Colonic mucosa (tissue), 4 donors: ENCODE results near the gene GRIP1. TPM values are rescaled to one million over a fixed set of nuclear protein-coding genes. Genes with fewer than 3 reads are reported as not detected.

Experiments used
- DNase-seq: peaks from one replicate; pipeline ENCODE4 v3.0.0-alpha.2; 2020
- H3K27ac ChIP-seq: fragments of 200-600 bp; one replicate; pipeline ENCODE4 v1.8.0; 2021
- H3K27me3 ChIP-seq: fragments of 200-600 bp; one replicate; pipeline ENCODE4 v1.8.0; 2021
- H3K36me3 ChIP-seq: fragments of 200-600 bp; one replicate; pipeline ENCODE4 v1.8.0; 2021
- H3K4me1 ChIP-seq: fragments of 200-600 bp; one replicate; pipeline ENCODE4 v1.8.0; 2021; ENCODE audit warnings: mild to moderate bottlenecking
- H3K4me3 ChIP-seq: fragments of 200-600 bp; one replicate; pipeline ENCODE4 v1.8.0; 2021
- H3K9ac ChIP-seq, 2 donors: one replicate each; pipeline ENCODE4 v1.7.0; 2013; ENCODE audit warnings: control low read depth in 2 of 2, low read depth in 2 of 2, low read length in 2 of 2
- H3K9me3 ChIP-seq: fragments of 200-600 bp; one replicate; pipeline ENCODE4 v1.8.0; 2021
- CTCF ChIP-seq: fragments of 200-600 bp; IDR thresholded peaks from one replicate; pipeline ENCODE4 v1.8.0; 2022; ENCODE audit warnings: antibody characterized with exemption, mild to moderate bottlenecking
- intact Hi-C: fragments of 100-400 bp; cut with DNase I; formaldehyde crosslinking; loops from one replicate; pipeline ENCODE4 v1.14.1; 2022
- total RNA-seq, 2 donors: library from RNA; stranded (reverse); fragmentation: NEBNext Ultra II Directional in 1 of 2; extraction: Animal tissue kit (Norgen Biotek cat#: 25700) in 1 of 2; gene quantifications; one replicate each; pipeline ENCODE4 v1.2.1, GENCODE V29; 2021
- donor health status: healthy.
- donor health status: DM: no; HTN: no; CAD: no.
- donor health status: DM: no; HTN: no; CAD: no.

Gene GRIP1
- total RNA-seq, 2 donors from 2014 or later = 3.7 to 6.2 TPM

- no peak overlapping the region for H3K27ac ChIP-seq
- H3K4me1 ChIP-seq = no peaks in the 10 kb centered on the region
- DNase-seq = no peak
- no peak overlapping the region for H3K4me3 ChIP-seq
- H3K9ac ChIP-seq = no peak overlapping the region
- no peaks in the 10 kb centered on the region for H3K27me3 ChIP-seq
- no peaks in the 10 kb centered on the region for H3K36me3 ChIP-seq
- TF ChIP-seq CTCF = no peak
- intact Hi-C loops = loop anchor here (10.0 kb wide), 1 partner anchor 261 kb away; no protein-coding TSS in a partner anchor
- H3K9me3 ChIP-seq = no peaks in the 10 kb centered on the region
Observed at GRCh38 chr12:66405395-66405794, 273.5 kb downstream of the GRIP1 start.

GRCh38 chr12:66403746-66404145 is 275.1 kb downstream of the GRIP1 start:
- H3K9me3 ChIP-seq = no peaks in the 10 kb centered on the region
- no peaks in the 10 kb centered on the region for H3K27me3 ChIP-seq
- intact Hi-C loops = loop anchor here (10.0 kb wide), 1 partner anchor 259 kb away; no protein-coding TSS in a partner anchor
- no peaks in the 10 kb centered on the region for H3K36me3 ChIP-seq
- no peak for TF ChIP-seq CTCF
- no peak overlapping the region for H3K4me3 ChIP-seq
- no peaks in the 10 kb centered on the region for H3K4me1 ChIP-seq
- no peak overlapping the region for H3K27ac ChIP-seq
- DNase-seq = no peak
- H3K9ac ChIP-seq = no peak overlapping the region

- no peaks in the 10 kb centered on the region for H3K9me3 ChIP-seq
- no peaks in the 10 kb centered on the region for H3K4me1 ChIP-seq
- TF ChIP-seq CTCF = no peak
- no peak overlapping the region for H3K9ac ChIP-seq
- no peak overlapping the region for H3K4me3 ChIP-seq
- intact Hi-C loops = loop anchor here (10.0 kb wide), 1 partner anchor 255 kb away; no protein-coding TSS in a partner anchor
- H3K27me3 ChIP-seq = no peaks in the 10 kb centered on the region
- H3K36me3 ChIP-seq = no peaks in the 10 kb centered on the region
- no peak for DNase-seq
- H3K27ac ChIP-seq = no peak overlapping the region
Observed at GRCh38 chr12:66399911-66400306, 279.0 kb downstream of the GRIP1 start.

GRCh38 chr12:66398931-66399910 is 279.7 kb downstream of the GRIP1 start:
- no peaks in the 10 kb centered on the region for H3K9me3 ChIP-seq
- H3K4me1 ChIP-seq = no peaks in the 10 kb centered on the region
- no peaks in the 10 kb centered on the region for H3K36me3 ChIP-seq
- TF ChIP-seq CTCF = no peak
- DNase-seq = no peak
- H3K27ac ChIP-seq = no peak overlapping the region
- H3K27me3 ChIP-seq = no peaks in the 10 kb centered on the region
- intact Hi-C loops = no loop called here
- H3K9ac ChIP-seq = no peak overlapping the region
- no peak overlapping the region for H3K4me3 ChIP-seq

- H3K4me3 ChIP-seq = no peak overlapping the region
- H3K27ac ChIP-seq = no peak overlapping the region
- no peaks in the 10 kb centered on the region for H3K4me1 ChIP-seq
- intact Hi-C loops = no loop called here
- TF ChIP-seq CTCF = no peak
- no peak overlapping the region for H3K9ac ChIP-seq
- H3K9me3 ChIP-seq = no peaks in the 10 kb centered on the region
- no peaks in the 10 kb centered on the region for H3K27me3 ChIP-seq
- no peaks in the 10 kb centered on the region for H3K36me3 ChIP-seq
- DNase-seq = no peak
Observed at GRCh38 chr12:66397574-66398290, 281.1 kb downstream of the GRIP1 start.
